ENCODE measurements around the gene ATP9A.

ATP9A gene

GRCh38 chr20:51608061-51608460 lies 160.1 kb downstream of the ATP9A start:
- TF ChIP-seq CTCF (IDR thresholded peaks at IDR 0.05; ENCODE audit: insufficient read depth, low read depth, low read length, missing control alignments) = no peak
- H3K4me3 ChIP-seq (ENCODE audit: low read length) = no peak overlapping the region
- DNase-seq (ENCODE audit: low read depth) = no peak

- H3K4me3 ChIP-seq (ENCODE audit: low read length) = no peak overlapping the region
- no peak for TF ChIP-seq CTCF (IDR thresholded peaks at IDR 0.05; ENCODE audit: insufficient read depth, low read depth, low read length, missing control alignments)
- DNase-seq (ENCODE audit: low read depth) = no peak
Observed at GRCh38 chr20:51607170-51607569, 161.0 kb downstream of the ATP9A start.

GRCh38 chr20:51604851-51605250 lies 163.3 kb downstream of the ATP9A start:
- TF ChIP-seq CTCF (IDR thresholded peaks at IDR 0.05; ENCODE audit: insufficient read depth, low read depth, low read length, missing control alignments) = no peak
- DNase-seq (ENCODE audit: low read depth) = no peak
- no peak overlapping the region for H3K4me3 ChIP-seq (ENCODE audit: low read length)

- no peak for TF ChIP-seq CTCF (IDR thresholded peaks at IDR 0.05; ENCODE audit: insufficient read depth, low read depth, low read length, missing control alignments)
- no peak overlapping the region for H3K4me3 ChIP-seq (ENCODE audit: low read length)
- no peak for DNase-seq (ENCODE audit: low read depth)
Observed at GRCh38 chr20:51602131-51602530, 166.1 kb downstream of the ATP9A start.

- no peak overlapping the region for H3K4me3 ChIP-seq (ENCODE audit: low read length)
- no peak for DNase-seq (ENCODE audit: low read depth)
- TF ChIP-seq CTCF (IDR thresholded peaks at IDR 0.05; ENCODE audit: insufficient read depth, low read depth, low read length, missing control alignments) = no peak
Observed at GRCh38 chr20:51600950-51601349, 167.2 kb downstream of the ATP9A start.

- DNase-seq (ENCODE audit: low read depth) = no peak
- TF ChIP-seq CTCF (IDR thresholded peaks at IDR 0.05; ENCODE audit: insufficient read depth, low read depth, low read length, missing control alignments) = no peak
- H3K4me3 ChIP-seq (ENCODE audit: low read length) = no peak overlapping the region
Observed at GRCh38 chr20:51600016-51600420, 168.2 kb downstream of the ATP9A start.

GRCh38 chr20:51598556-51598955 lies 169.6 kb downstream of the ATP9A start:
- no peak overlapping the region for H3K4me3 ChIP-seq (ENCODE audit: low read length)
- no peak for TF ChIP-seq CTCF (IDR thresholded peaks at IDR 0.05; ENCODE audit: insufficient read depth, low read depth, low read length, missing control alignments)
- DNase-seq (ENCODE audit: low read depth) = no peak
